Left hindlimb (tissue), 1 donor: ENCODE data around the gene CROT.

Experiments used
- DNase-seq: peaks from one replicate; pipeline ENCODE4 v3.0.0-alpha.2; 2018

The CROT gene

GRCh38 chr7:87344446-87344845 lies 1.0 kb upstream of the CROT start:
- no peak for DNase-seq

- DNase-seq = no peak
Measured at GRCh38 chr7:87345962-87346371, 503 bp downstream of the CROT start.

DNA sequence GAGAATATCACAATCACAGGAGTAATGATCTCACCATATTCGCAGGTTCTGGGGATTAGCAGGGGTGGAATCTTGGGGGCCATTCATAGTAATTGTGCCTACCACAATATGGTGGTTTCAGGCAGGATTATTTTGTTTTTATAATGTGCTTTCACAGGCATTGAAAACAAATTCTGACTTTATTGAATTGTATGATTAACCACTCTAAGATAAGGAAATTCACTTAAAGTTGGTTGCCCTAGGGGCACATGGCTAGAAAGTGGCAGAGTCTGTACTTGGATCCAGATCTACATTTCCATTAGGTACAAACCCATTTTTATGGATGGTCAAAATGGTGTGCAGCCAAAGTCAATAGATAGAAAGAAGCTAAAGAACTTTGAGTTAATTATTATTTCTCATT lies 1.7 kb downstream of the CROT start:
- no peak for DNase-seq

GRCh38 chr7:87347664-87348063 lies 2.2 kb downstream of the CROT start:
- DNase-seq = no peak

- no peak for DNase-seq
Measured at GRCh38 chr7:87354749-87355148, 9.3 kb downstream of the CROT start.

- DNase-seq = no peak
Measured at GRCh38 chr7:87356448-87356847, 11.0 kb downstream of the CROT start.

GRCh38 chr7:87359366-87359765 lies 13.9 kb downstream of the CROT start:
- DNase-seq = no peak

- DNase-seq = no peak
Measured at GRCh38 chr7:87361320-87361719, 15.9 kb downstream of the CROT start.

GRCh38 chr7:87363342-87363741 lies 17.9 kb downstream of the CROT start:
- no peak for DNase-seq

GRCh38 chr7:87364246-87364645 lies 18.8 kb downstream of the CROT start:
- no peak for DNase-seq

DNA sequence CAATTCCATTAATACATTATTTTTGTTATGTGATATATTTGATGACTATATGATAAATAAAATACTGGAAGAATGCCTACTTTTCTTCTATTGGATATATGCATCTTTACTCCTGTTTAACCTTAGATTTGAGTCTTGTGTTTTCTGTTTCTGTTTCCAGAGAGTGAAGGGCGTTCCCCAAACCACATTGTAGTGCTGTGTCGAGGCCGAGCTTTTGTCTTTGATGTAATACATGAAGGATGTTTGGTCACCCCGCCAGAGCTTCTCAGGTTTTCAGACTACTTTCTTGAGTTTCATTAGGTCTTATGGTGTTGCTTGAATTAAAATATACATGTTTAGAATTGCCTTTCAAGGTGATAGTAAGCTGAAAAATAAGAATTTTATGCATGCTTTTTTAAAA lies 23.8 kb downstream of the CROT start:
- DNase-seq = no peak

DNA sequence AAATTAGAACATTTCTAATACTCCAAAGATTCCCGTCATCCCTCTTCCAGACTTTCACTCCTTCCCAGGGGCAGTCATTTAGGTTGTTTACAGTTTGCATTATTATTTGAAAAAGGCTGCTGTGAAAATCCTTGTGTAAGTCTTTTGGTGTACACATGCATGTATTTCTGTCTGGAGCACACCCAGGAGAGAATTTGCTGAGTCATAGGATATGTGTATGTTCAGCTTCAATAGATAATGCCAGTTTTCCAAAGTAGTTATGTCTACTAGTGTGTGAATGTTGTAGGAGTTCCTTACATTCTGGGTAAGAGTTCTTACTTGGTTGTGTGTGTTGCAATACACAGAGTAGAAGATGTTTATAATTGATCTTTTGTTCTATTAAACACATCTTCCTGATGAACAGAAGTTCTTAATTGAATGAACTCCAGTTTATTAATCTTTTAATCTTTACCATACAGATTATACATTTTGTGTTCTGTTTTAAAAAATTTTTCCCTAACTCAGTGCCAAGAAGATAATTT lies 25.3 kb downstream of the CROT start:
- DNase-seq = no peak

DNA sequence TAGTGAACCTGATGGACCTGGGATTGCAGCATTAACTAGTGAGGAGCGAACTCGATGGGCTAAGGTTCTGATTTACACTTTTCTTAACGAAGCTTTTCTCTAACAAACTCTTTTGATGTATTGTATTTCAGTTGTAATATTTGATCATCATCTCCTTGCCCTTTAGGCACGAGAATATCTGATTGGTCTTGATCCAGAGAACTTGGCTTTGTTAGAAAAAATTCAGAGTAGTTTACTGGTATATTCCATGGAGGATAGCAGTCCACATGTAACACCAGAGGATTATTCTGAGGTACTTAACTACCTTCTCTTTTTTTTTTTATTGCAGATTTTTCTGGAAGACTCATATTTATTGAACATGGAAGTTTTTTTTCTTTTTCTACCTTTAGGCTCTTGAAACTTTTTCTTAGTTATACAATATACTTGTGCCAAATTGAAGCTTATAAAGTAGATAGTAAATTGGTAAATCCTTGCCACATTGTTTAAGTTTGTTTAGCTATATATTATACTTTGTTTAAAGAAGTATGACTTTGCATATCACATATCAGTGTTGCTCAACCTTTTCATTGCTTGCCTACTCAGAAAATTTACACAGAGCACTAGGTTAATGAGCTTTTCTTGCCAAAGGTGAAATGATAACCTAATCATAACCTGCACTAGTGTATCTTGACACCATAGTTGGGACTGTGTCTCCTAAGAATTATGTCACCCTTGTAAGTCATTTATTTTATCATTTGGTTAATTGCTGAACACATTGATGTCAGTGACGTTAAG lies 30.4 kb downstream of the CROT start:
- DNase-seq = no peak

- DNase-seq = no peak
Measured at GRCh38 chr7:87380905-87381304, 35.4 kb downstream of the CROT start.

DNA sequence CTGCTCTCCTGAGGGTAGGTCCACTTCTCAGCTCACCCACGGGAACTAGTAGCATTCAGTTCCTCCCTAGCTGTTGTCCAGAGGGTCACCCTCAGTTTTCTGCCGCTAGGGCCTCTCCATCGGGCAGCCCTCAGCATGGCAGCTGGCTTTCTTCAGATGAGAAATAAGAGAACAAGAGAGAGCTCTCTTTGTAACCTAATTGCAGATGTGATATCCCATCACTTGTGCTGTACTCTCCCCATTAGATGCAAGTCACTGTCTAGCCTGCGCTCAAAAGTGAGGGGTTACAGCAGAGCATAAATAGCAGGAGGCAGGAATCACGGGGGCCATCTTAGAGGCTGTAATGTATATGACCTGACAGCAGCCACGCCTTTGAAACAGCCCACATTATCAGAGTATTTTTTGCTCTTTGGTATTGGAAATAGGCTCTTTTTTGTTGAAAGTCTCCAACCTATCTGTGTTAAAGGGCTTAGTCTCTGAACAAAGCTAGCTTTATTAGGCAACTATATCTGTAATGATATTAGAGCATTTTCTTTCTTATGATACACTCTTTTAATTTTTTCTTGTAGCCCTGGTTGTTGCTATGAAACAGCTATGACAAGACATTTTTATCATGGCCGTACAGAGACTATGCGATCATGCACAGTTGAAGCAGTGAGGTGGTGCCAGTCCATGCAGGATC lies 45.7 kb downstream of the CROT start:
- DNase-seq = no peak

GRCh38 chr7:87395442-87396020 lies 50.1 kb downstream of the CROT start:
- no peak for DNase-seq

DNA sequence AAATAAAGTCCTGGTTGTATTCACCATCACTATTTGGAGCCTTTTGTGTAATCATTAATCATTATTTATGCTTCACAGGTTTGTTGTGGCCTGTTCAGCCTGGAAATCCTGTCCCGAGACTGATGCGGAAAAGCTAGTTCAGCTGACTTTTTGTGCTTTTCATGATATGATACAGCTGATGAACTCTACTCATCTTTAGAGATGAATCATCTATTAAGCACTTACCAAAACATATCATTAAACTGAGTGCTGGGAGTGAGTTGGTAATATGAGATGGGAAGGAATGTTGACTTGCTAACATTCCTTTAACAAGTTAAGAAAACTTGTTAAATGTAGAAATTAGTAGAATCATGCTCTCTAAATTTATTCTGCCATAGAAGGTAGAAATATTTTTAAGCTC lies 53.0 kb downstream of the CROT start:
- DNase-seq = no peak

GRCh38 chr7:87404674-87405073 lies 59.2 kb downstream of the CROT start:
- DNase-seq = no peak

GRCh38 chr7:87411186-87411585 lies 65.7 kb downstream of the CROT start:
- no peak for DNase-seq

DNA sequence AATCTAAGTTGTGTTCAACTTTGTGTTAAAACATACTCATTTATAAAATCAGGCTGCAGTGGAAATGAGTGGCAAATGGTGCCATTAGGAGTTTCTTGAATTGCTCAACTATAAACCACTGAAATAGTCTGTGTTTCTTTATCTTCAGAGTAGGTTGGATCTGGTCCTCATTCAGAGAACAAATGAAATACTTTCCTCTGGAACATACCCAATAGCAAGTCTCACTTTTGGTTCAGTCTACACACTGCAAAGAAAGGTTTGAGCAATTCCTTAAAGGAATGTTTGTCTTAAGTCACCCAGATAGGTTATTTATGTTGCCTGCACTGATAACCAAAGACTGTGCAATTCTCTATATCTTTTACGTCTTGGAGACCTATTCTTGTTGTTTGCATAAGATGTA lies 67.6 kb downstream of the CROT start:
- DNase-seq = no peak

DNA sequence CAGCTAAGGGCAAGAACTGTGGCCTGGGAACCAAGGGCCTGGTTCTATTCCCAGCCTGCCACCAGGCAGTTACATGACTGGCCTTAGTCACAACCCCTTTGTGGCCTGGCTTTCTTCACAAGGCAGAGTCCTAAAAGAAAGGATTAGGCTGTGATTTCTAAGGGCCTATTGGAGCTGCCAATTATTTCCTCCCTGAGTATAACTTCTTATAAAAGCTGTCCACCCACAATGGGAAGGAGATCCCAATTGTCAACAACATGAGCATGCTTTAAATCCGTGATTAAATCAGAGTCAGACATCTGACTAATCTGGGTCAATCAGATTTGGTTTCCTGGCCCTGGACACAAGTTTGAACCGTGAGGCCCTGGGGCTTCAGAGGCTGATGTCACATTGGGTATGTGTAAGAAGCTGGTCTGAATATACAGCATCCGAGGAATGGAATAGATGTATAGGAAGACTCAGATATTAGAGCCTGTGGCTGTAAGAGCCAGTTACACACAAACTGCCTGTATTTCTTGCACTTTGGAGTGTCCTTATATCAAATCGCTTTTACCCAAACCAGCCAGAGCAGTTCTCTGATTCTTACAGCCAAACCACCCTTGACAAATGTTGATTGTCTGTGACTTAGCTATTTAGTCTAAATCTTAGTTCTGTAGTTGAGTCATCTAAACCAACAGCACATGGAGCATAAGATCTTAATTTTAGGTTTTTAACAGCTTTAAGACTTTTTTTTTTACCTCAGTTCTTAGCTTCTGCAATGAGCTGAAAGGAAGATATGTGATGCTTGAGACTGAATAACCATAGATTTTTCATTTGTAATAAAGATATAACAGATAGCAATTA lies 68.7 kb downstream of the CROT start:
- no peak for DNase-seq

DNA sequence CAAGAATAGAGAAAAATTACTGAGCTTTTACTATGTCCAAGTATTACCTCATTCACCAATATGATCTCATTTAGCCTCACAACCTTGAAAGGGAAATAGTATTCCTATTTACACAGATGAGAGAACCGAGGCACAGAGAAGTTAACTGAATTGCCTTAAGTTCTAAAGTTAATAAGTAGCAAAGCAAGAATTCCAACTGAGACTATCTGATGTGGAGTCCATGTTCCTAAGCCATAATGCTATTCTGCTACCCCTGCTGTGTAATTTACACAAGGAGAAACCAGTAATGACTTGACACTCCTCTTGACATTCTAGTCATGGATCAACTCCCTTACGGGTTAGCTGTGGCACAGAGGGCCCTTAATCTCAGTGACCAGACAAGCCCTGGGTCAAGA lies 69.3 kb downstream of the CROT start:
- no peak for DNase-seq
